HG02763 (cell line): ENCODE measurements around the gene B9D2.

ENCODE experiments used
- ATAC-seq: cut with Tn5 transposase; IDR thresholded peaks from one replicate; pipeline ENCODE4 v1.9.1; 2021; ENCODE audit warnings: mild to moderate bottlenecking, moderate library complexity; ENCODE audit not compliant: unreplicated experiment

Gene B9D2

DNA sequence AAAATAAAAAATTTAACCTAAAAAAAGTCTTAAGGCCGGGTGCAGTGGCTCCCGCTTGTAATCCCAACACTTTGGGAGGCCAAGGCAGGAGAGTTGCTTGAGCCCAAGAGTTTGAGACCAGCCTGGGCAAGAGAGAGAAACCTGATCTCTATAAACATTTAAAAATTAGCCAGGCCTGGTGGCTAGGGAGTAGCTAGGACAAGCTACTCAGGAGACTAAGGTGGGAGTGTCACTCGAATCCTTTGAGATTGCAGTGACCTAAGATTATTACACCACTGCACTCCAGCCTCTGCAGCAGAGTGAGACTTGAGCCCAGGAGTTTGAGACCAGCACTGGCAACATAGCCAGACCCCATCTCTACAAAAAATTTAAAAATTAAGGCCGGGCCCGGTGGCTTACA is 52.9 kb downstream of the B9D2 start:
- ATAC-seq = no peak

DNA sequence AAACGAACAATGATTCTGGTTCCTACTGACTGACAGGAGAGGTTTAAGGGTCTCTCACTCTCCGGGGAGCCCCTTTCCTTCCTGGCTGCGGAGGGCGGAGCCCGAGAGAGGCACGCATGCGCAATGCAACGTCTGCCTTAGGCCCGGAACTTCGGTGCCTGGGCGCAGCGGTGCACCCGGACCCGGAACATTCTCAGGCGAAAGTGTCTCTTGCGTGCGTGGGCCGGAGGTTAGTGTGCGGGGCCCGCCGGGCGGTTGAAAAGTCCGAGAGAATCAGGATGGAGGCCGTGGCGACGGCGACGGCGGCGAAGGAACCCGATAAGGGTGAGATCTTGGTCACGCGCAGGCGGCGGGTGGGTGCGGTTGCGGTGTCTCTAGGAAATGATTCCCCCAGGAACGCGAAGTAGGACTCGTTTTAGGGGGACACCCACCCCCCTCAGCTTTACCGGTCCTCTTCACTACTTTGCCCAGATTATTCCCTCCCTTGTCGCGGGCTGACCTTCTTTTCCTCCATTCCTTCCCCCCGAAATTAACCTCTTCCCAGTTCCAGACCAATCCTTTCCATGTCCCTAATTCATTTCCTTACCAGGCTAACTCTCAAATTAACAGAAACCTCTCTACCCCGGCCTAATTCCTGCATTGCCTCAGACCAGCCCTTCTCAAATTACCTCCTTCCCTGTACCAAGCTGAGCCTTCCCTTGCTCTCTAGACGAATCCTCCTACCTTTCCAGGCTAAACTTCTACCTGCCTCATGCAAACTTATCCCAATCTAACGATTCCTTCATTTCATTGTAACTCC is 53.7 kb downstream of the B9D2 start, which contains the start of gene CCDC97:
TSS of gene CCDC97 (plus strand) at position 140 of the 799 bp plus-strand sequence. CDS start at position 279, 139 bp downstream.
- peak; percentile 70 for ATAC-seq

DNA sequence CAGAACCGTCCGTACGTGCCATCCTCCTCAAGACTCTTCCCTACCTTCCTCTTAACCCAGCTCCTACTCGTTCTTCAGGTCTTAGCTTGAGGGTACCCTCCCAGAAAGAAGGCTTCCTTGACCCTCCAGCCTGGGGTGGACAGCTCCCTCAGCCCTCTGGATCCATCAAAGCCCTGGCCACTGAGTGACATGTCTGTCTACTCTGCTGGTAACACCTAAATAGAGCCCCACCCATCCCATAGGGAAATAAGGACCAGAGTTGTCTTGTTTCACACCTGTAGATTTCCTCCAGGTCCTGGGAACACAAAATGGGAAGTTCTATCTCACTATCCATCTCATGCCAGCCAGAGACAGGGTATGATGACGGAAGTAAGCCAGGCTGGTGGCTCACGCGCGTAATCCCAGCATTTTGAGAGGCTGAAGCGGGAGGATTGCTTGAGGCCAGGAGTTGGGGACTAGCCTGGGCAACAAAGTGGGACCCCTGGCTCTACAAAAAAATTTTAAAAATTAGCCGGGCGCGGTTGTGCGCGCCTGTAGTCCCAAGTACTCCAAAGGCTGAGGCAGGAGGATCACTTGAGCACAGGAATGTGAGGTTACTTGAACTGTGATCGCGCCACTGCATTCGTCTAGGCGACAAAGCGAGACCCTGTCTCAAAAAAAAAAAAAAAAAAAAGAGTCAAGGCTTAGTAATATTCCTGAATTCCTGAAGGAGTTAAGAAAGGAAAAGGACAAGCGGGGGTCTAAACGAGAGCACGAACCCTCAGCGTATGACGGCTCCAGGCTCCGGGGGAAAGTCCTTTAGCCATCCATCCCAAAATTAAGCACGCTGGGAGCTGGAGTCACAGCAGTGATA is 54.5 kb downstream of the B9D2 start:
- no peak for ATAC-seq

DNA sequence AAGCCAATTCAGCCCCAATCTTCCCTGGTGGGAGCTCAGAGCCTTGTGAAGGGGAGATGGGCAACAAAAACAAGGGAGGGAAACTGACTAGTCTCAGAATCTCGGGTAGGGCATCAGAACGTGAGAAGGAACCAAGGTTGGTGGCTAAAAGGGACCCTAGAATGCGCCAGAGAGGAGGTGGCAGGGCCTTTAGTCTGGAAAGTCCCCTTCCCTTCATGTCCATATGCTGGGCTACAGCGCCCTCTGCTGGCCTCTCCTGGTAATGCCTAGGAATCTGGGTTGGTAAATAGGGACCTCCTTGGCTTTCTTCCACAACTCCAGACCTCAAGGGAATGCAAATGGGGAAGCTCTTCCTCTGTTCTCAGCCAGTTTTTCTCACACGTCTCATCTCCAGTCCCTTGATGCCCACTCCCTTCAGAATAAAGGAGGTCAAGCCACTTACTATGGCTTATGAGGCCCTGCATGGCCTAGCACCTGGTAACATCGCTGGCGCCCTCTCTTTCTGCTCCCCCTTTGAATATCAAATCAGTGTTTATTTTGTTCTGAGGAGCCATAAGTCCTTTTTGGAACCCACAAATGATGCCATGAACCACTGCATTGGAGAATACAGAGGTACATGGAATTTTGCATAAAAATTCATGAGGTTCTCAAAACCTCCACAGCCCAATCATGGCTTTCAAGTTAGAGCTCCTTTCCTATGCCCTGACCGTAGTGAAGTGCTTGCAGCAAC is 55.3 kb downstream of the B9D2 start:
- peak; percentile 31 for ATAC-seq

DNA sequence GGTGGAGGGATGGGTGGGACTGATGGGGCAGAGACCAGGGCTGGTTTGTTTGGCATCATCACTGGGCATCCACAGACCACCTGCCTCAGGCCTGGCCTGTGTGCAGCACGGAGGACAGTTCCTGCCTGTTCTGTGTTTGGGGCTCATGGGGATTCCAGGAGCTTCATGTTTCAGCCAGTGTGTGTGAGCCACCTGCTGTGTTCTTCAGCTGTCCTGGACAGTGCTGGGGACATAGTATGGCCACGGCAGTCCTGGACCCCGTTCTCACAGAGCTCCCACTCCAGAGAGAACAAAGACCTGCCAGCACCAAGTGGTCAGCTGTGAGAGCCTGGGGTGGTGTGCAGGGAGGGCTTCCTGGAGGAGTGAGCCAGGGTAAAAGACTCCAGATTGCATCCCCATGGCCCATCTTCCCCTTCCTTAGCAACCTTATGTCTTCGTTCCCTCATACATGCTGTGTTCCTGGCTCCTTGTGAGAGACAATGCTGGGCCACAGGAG is 55.9 kb downstream of the B9D2 start:
- ATAC-seq = no peak

DNA sequence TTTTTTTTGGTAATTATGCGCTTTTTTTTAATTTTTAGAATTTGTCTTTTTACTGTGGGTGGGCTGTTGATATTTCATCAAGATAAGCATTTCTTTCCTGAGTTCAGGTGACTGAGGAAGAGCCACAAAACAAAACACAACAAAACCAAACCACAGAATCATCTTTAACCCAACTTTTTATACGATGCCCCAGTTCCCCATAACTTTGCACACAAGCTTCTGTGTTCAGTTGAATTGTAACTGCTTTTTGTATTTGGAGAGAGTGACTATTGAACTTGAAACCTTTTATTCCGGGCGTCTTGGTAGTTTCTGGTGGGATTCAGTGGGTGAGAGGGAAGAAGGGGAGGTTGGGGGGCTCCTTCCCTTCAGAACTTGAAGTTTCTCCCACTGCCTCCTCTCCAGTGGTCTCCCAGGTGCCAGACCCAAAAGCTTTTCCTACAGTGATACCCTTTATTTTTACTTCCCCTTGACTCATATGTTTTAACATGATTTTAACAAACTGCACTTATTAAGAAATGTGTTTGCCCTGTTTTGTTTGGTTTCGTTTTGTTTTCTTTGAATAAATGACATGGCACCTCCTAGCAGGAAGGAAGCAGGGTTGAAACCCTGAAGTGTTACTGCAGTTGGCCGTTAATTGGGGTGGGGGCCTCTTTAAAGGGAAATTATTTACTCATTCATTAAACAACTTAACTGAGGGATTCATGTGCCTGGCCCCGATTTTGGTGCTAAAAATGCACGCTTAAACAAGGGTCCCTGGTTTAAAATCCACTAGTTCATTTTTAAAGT is 56.7 kb downstream of the B9D2 start:
- ATAC-seq = no peak

DNA sequence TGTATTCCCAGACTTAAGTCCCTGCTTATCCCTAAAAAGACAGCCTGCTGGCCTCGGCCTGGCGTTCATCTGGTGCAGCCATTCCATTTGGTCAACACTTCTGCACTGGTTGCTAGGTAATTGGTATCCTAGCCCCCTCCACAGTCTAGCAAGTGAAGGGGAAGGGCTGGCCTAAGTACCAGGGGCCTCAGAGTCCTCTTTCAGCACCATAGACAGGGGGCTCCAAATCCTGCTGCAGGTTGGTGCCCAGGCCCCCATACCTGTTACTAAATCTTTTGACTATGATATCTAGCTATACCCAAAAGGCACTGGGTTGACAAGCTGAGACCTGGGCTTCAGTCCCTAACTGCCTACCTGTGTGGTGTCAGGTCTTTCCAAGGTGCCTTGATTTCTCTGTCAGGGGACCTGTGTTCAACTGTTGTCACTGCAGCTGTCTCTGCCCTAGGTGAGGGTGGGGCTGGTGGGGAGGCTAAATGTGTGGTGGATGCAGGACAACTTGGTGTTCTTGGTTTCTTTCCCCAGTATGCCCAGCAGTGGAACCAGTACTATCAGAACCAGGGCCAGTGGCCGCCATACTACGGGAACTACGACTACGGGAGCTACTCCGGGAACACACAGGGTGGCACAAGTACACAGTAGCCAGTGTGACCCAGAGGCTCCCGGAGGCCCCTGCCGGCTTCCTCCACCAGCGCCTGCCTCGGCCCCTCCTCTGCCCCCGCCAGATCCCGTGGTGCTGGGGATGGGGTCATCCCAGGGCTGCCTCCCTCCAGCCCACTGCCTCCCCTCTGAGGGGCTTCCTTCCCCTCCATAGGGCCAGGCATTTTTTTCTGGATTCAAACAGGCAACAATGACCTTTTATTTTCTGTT is 57.8 kb downstream of the B9D2 start:
- no peak for ATAC-seq

DNA sequence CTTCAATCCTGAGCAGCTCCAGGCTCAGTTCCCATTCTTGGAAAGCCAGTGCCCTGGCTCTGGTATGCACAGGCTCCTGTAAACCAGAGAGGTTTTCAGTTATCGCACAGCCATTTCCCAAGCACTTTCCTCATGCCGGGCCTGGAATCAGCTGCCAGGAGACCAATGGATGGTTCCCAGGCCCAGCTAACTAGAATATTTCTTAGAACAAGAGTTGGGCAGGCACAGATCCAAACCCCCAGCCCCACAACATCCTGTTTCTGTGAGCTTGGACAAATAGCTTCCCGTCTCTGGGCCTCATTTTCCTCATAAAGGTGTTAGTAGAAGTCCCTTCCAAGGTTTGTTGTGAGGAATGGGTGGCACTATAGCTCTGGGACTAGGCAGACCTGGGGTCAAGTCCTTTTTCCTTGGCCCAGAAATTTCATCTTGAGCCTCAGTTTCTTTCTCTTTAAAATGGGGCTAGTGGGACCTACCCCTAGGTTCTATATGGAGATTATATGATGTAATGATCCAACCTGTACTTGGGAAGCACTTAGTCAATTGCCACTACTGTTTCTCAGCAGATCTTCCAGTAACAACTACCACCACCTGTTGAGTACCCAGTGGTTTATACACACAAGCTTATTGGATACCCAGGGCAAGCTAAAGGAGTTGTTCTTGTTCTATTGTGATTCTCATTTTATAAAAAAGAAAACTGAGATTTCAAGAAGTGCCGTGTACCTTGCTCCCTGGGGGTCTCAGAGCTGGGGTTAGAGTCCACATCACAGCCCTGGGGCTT is 59.1 kb downstream of the B9D2 start:
- ATAC-seq = no peak
